Esophagus squamous epithelium (tissue), 5 donors: ENCODE data around the gene AKNAD1. TPM values are rescaled to one million over a fixed set of nuclear protein-coding genes. Genes with fewer than 3 reads are reported as not detected.

ENCODE experiments used
- DNase-seq: peaks from one replicate; lab custom pipeline; 2025; lab: John Stamatoyannopoulos, UW
- H3K27ac ChIP-seq, 4 donors: fragments of 200-600 bp; sonication (generic); one replicate each; pipeline ENCODE4 v1.5.1; 2016 to 2019; ENCODE audit warnings: mild to moderate bottlenecking in 1 of 4
- H3K27me3 ChIP-seq, 4 donors: fragments of 200-600 bp; sonication (generic); 1 replicate in 3 of 4; 2 replicates in 1 of 4; pipeline versions ENCODE4 v1.5.1 to v1.6.0; 2017 to 2021; ENCODE audit warnings: antibody characterized with exemption in 1 of 4
- H3K36me3 ChIP-seq, 3 donors: fragments of 200-600 bp; sonication (generic); one replicate each; pipeline ENCODE4 v1.5.1; 2016 to 2019
- H3K4me1 ChIP-seq, 3 donors: fragments of 200-600 bp; sonication (generic); one replicate each; pipeline ENCODE4 v1.5.1; 2017 to 2019
- H3K4me3 ChIP-seq, 4 donors: fragments of 200-600 bp; sonication (generic); 1 replicate in 3 of 4; 2 replicates in 1 of 4; pipeline ENCODE4 v1.5.1; 2016 to 2019; ENCODE audit warnings: mild to moderate bottlenecking in 2 of 4, moderate library complexity in 1 of 4
- H3K9me3 ChIP-seq, 3 donors: fragments of 200-600 bp; sonication (generic); one replicate each; pipeline ENCODE4 v1.5.1; 2016 to 2019
- POLR2A ChIP-seq, 4 donors: fragments of 450-650 bp; IDR thresholded peaks; one replicate each; pipeline ENCODE4 v1.6.1; 2017; ENCODE audit warnings: antibody characterized with exemption in 4 of 4, mild to moderate bottlenecking in 4 of 4, moderate library complexity in 3 of 4
- WGBS, 2 donors: methylation state at CpG; one replicate each; pipeline ENCODE4 v1.1.5; 2018; 5-methylcytosine and 5-hydroxymethylcytosine counted together
- intact Hi-C: fragments of 100-400 bp; cut with DNase I; formaldehyde crosslinking; loops from one replicate; pipeline ENCODE4 v1.15.0; 2022
- total RNA-seq, 4 donors: library from RNA; depleted of rRNA; stranded (reverse); fragments of >200 nt; gene quantifications; one replicate each; pipeline ENCODE4 v1.1.0, GENCODE V29; 2016
- TF ChIP-seq, protein P1 (sequence below), 6 experiments: fragments of 450-650 bp in 4 of 6; fragments of 200-600 bp in 2 of 6; sonication (generic) in 2 of 6; IDR thresholded peaks; one replicate each; pipeline ENCODE4 v1.5.1; 2016 to 2019; ENCODE audit warnings: antibody characterized with exemption in 6 of 6, mild to moderate bottlenecking in 4 of 6, moderate library complexity in 4 of 6
- donor health status: DM: yes; HTN: yes; CAD: no.

Gene AKNAD1
- total RNA-seq, 4 donors from 2014 or later, result 0.09 to 4.8 (median 2.6) TPM; not detected in 1

DNA sequence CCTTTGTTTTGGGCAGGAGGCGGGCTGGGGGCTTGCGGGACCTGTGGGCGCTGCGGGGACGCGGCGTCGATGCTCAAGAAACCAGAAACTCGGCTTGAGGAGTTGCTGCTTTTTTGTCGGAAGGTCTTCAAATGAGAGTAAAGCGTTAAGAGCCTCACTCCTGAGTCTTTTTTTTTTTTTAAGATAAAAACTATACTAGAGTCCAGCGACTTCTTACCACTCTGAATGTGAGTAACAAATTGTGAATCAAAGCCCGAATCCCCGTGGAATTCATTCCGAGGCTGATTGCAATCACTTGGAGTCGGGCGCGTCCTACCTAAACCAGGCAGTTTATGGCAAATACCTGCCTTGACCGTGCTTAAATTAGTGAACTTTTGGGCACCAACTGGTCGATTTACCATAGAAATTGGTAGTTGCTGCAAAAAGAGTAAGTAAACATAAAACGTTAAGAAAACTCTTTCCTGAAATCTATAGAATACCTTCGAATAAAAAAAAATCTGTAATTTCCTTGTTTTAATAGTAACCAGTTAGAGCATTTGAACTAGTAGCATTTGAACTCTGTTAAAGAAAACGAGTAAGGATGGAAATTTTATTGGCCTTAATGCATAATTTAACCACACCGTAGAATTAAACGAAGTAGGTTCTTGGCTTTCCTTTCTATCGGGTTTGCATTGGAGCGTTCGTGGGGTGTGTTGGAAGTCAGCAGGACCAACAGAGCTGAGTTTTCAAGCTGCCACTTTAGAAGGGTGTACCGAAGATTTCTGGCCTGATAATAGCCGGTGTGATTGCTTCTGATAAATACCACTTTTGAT is 20.7 kb upstream of the AKNAD1 start:
- H3K27ac ChIP-seq, result peak overlapping the region; percentile 92 to 95 (median 93)
- WGBS, 2 donors, result 1 to 6% methylated on average over 22 to 30 of the region's 30 CpGs
- no peak for DNase-seq
- intact Hi-C loops, result no loop called here
- TF ChIP-seq, protein P1, sequence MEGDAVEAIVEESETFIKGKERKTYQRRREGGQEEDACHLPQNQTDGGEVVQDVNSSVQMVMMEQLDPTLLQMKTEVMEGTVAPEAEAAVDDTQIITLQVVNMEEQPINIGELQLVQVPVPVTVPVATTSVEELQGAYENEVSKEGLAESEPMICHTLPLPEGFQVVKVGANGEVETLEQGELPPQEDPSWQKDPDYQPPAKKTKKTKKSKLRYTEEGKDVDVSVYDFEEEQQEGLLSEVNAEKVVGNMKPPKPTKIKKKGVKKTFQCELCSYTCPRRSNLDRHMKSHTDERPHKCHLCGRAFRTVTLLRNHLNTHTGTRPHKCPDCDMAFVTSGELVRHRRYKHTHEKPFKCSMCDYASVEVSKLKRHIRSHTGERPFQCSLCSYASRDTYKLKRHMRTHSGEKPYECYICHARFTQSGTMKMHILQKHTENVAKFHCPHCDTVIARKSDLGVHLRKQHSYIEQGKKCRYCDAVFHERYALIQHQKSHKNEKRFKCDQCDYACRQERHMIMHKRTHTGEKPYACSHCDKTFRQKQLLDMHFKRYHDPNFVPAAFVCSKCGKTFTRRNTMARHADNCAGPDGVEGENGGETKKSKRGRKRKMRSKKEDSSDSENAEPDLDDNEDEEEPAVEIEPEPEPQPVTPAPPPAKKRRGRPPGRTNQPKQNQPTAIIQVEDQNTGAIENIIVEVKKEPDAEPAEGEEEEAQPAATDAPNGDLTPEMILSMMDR (IDR thresholded peaks at IDR 0.05), result no peak
- H3K4me3 ChIP-seq, result peak overlapping the region; percentile 85 to 97 (median 88)
- no peaks in the 10 kb centered on the region for H3K36me3 ChIP-seq
- H3K27me3 ChIP-seq, result no peaks in the 10 kb centered on the region
- H3K4me1 ChIP-seq, result peaks cover 7 to 56% (median 20%) of the 10 kb centered on the region in 3 donors
- no peaks in the 10 kb centered on the region for H3K9me3 ChIP-seq

DNA sequence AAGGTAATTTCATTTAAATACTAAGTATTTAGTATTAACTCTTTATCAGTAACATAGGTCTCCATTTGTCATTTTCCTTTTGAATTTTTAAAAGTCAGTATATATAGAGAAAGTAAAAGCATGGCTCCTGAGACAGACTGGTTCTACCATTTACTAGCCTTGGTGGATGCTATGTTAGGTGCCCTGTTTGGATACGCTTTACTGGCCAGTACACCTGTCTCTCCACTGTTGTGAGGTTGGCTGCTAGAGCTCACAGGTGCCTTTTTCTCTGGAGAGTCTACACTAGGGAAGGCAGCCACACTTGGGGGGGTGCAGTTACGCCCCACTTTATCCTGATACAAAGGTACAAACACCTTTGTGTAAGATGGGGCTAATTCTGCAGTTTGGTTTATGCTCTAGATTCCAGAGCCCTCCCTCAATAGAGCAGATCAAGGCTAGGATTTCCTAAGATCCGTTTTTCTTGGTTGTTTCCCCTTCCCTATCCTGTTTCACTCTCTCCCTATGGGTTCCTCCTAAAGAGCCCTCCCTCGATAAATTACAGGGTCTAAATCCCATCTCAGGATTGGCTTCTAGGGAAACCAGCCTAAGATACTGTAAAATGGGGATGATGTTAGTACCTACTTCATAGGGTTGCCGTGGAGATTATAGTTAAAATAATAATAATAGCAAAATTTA is 14.3 kb upstream of the AKNAD1 start:
- H3K27me3 ChIP-seq, result peaks cover 0 to 4% (median 0%) of the 10 kb centered on the region in 4 donors
- H3K36me3 ChIP-seq, result no peaks in the 10 kb centered on the region
- TF ChIP-seq, protein P1 (IDR thresholded peaks at IDR 0.05), result no peak
- no peak for TF ChIP-seq POLR2A (IDR thresholded peaks at IDR 0.05)
- no peaks in the 10 kb centered on the region for H3K9me3 ChIP-seq
- WGBS, 2 donors, result 82 to 88% methylated on average over 5 of the region's 5 CpGs
- intact Hi-C loops, result no loop called here
- H3K4me1 ChIP-seq, result peaks cover 0 to 4% (median under 1%) of the 10 kb centered on the region in 3 donors
- no peak overlapping the region for H3K27ac ChIP-seq
- DNase-seq, result no peak
- no peak overlapping the region for H3K4me3 ChIP-seq

DNA sequence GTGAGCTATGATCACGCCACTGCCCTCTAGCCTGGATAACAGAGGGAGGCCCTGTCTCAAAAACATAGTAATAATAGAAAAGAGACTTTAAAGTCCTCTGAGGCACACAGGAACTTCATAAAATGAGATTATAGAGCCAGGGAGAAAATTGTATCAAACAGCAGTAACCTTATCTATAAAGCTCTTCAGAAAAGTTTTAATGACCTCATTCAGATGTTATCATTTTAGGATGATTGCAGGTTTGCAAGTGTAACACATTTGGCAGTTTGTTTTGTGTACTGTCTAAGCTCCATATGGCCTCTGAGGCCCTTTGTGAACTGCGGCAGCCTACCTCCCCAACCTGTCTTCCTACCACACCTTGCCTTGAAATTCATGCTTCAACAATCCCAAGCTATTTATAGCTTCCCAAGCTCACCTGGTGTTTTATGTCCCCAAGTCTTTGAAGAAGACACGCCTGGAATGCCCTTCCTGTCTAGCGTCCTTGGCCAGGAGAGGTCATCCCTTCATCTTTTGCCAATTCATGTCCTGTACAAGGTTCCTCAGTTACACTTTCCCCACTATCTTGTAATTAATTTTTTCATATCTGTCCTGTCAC is 8.5 kb upstream of the AKNAD1 start:
- H3K4me1 ChIP-seq, result peaks cover 0 to 16% (median 0%) of the 10 kb centered on the region in 3 donors
- intact Hi-C loops, result no loop called here
- peaks cover 0 to 4% (median 0%) of the 10 kb centered on the region in 4 donors for H3K27me3 ChIP-seq
- no peaks in the 10 kb centered on the region for H3K36me3 ChIP-seq
- no peaks in the 10 kb centered on the region for H3K9me3 ChIP-seq
- WGBS, 2 donors, result 45 to 62% methylated on average over 4 of the region's 4 CpGs
- H3K4me3 ChIP-seq, result no peak overlapping the region
- TF ChIP-seq, protein P1 (IDR thresholded peaks at IDR 0.05), result no peak
- TF ChIP-seq POLR2A (IDR thresholded peaks at IDR 0.05), result no peak
- H3K27ac ChIP-seq, result peak overlapping the region in 3 of 4 donors; percentile 40 to 68 (median 42)
- DNase-seq, result no peak

DNA sequence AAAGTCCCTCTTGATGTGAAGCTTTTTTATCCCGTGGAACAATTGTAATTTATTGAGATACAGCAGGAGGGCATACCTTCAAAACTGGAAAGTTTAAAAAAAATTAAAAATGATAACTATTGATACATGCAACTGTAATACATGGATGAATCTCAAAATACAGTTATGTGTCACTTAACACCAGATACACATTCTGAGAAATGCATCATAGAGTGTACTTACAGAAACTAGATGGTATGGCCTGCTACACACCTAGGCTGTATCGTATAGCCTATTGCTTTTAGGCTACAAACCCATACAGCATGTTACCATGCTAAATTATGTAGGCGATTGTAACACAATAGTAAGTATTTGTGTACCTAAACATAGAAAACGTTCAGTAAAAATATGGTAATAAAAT is 7.1 kb upstream of the AKNAD1 start:
- H3K27me3 ChIP-seq, result peaks cover 0 to 4% (median 0%) of the 10 kb centered on the region in 4 donors
- no peaks in the 10 kb centered on the region for H3K36me3 ChIP-seq
- DNase-seq, result no peak
- 92% methylated on average over 4 of the region's 4 CpGs for WGBS, 2 donors
- peaks cover 0 to 16% (median 0%) of the 10 kb centered on the region in 3 donors for H3K4me1 ChIP-seq
- intact Hi-C loops, result no loop called here
- H3K4me3 ChIP-seq, result no peak overlapping the region
- no peaks in the 10 kb centered on the region for H3K9me3 ChIP-seq
- no peak overlapping the region for H3K27ac ChIP-seq
- no peak for TF ChIP-seq POLR2A (IDR thresholded peaks at IDR 0.05)

DNA sequence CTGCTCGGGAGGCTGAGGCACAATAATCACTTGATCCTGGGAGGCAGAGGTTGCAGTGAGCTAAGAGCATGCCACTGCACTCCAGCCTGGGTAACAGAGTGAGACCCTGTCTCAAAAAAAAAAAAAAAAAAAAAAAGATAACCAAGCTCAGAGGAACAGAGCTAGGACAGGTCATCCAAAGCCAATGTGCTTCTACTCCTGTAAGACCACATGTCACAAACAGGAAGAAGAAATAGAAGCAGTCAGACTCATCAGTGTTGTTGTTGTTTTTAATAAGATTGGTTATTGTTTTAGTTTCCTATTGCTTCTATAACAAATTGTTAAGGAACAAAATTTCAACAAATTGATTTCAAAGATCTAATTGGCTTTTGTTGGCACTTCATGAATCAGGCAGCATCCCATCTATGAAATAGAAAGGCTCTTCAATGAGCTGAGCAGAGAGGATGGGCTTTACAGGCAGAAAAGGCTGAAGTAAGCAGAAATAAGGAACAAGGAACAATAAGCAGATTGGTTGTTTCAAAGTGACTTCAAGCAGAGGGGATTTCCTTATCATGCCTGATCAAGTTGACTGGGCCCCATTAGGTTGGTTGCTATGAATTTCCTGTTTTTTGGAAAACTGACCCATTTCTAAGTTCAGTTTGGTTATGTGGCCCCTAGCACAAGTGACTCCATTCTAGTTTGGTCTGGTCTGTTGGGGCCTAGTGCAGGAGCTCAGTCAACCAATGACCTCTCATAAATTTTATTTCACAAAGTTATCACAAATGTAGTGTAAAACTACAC is 6.0 kb upstream of the AKNAD1 start:
- intact Hi-C loops, result no loop called here
- no peak overlapping the region for H3K4me3 ChIP-seq
- H3K4me1 ChIP-seq, result peaks cover 0 to 16% (median 0%) of the 10 kb centered on the region in 3 donors
- H3K9me3 ChIP-seq, result no peaks in the 10 kb centered on the region
- no peaks in the 10 kb centered on the region for H3K36me3 ChIP-seq
- DNase-seq, result no peak
- H3K27ac ChIP-seq, result no peak overlapping the region
- 89% methylated on average over 1 of the region's 1 CpG; no CpG with 5 or more reads in 1 of the 2 donors for WGBS, 2 donors
- TF ChIP-seq, protein P1 (IDR thresholded peaks at IDR 0.05), result no peak
- TF ChIP-seq POLR2A (IDR thresholded peaks at IDR 0.05), result no peak
- peaks cover 0 to 4% (median 0%) of the 10 kb centered on the region in 4 donors for H3K27me3 ChIP-seq
